Thyroid gland (tissue), 4 donors: ENCODE results near the gene CYBC1. TPM values are rescaled to one million over a fixed set of nuclear protein-coding genes. Genes with fewer than 3 reads are reported as not detected.

Experiments used
- DNase-seq, 2 donors: peaks; one replicate each; pipeline ENCODE4 v3.0.0-alpha.2; 2019
- H3K27ac ChIP-seq, 3 donors: fragments of 200-600 bp; sonication (generic); 1 replicate in 2 of 3; 2 replicates in 1 of 3; pipeline ENCODE4 v1.5.1; 2016 to 2019; ENCODE audit warnings: mild to moderate bottlenecking in 1 of 3, moderate library complexity in 1 of 3
- H3K27me3 ChIP-seq: fragments of 200-600 bp; sonication (generic); one replicate; pipeline ENCODE4 v1.5.1; 2019
- H3K36me3 ChIP-seq, 2 donors: fragments of 200-600 bp; sonication (generic); one replicate each; pipeline ENCODE4 v1.5.1; 2016 to 2019
- H3K4me1 ChIP-seq, 2 donors: fragments of 200-600 bp; sonication (generic); one replicate each; pipeline ENCODE4 v1.5.1; 2017 to 2019
- H3K4me3 ChIP-seq, 3 donors: fragments of 200-600 bp; sonication (generic); replicated peaks in 1 of 3; 1 replicate in 2 of 3; 2 replicates in 1 of 3; pipeline ENCODE4 v1.5.1; 2016; ENCODE audit warnings: mild to moderate bottlenecking in 1 of 3
- H3K9me3 ChIP-seq: fragments of 200-600 bp; sonication (generic); one replicate; pipeline ENCODE4 v1.5.1; 2017
- POLR2A ChIP-seq, 2 donors: fragments of 450-650 bp; IDR thresholded peaks; one replicate each; pipeline ENCODE4 v1.6.1; 2017; ENCODE audit warnings: antibody characterized with exemption in 2 of 2, mild to moderate bottlenecking in 2 of 2, moderate library complexity in 1 of 2
- WGBS, 2 donors: methylation state at CpG; one replicate each; pipeline ENCODE4 v1.1.5; 2017; 5-methylcytosine and 5-hydroxymethylcytosine counted together
- intact Hi-C: fragments of 100-400 bp; cut with DNase I; formaldehyde crosslinking; loops from one replicate; pipeline ENCODE4 v1.15.1; 2023
- total RNA-seq, 4 donors: library from RNA; depleted of rRNA; stranded (reverse); fragments of >200 nt; gene quantifications; one replicate each; pipeline ENCODE4 v1.2.3, GENCODE V29; 2016
- TF ChIP-seq, protein P1 (sequence below), 6 experiments: fragments of 200-600 bp in 3 of 6; fragments of 450-650 bp in 3 of 6; sonication (generic) in 3 of 6; IDR thresholded peaks; one replicate each; pipeline ENCODE4 v1.5.1; 2016 to 2019; ENCODE audit warnings: antibody characterized with exemption in 6 of 6, mild to moderate bottlenecking in 2 of 6, inconsistent platforms in 1 of 6, moderate library complexity in 1 of 6

The CYBC1 gene
- total RNA-seq, 4 donors from 2014 or later: 51.2 to 66.6 (median 53.6) TPM

DNA sequence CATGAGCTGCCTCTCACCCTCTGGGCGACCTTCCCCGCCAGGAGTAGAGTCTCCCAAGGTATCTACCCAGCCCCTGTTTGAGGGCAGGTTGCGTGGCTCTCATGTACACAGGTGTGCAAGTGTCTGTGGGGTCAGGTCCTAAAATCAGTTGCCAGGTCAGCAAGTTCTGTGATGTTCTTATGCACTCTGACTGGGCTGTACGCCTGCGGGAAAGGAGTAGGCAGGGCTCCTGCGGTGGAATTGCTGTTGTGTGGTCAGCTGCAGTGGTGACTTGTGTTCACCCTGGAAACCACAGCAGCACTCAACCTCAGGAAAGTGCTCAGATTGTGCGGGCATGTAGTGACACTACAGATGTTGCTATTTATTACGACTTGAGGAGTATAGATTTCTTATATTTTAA lies 27.4 kb upstream of the CYBC1 start:
- no peaks in the 10 kb centered on the region for H3K4me1 ChIP-seq
- H3K9me3 ChIP-seq: no peaks in the 10 kb centered on the region
- no peaks in the 10 kb centered on the region for H3K27me3 ChIP-seq
- WGBS, 2 donors: 92 to 94% methylated on average over 5 to 8 of the region's 8 CpGs
- no peak for DNase-seq
- no peak overlapping the region for H3K27ac ChIP-seq
- H3K4me3 ChIP-seq: no peak overlapping the region
- TF ChIP-seq POLR2A (IDR thresholded peaks at IDR 0.05): no peak
- TF ChIP-seq, protein P1, sequence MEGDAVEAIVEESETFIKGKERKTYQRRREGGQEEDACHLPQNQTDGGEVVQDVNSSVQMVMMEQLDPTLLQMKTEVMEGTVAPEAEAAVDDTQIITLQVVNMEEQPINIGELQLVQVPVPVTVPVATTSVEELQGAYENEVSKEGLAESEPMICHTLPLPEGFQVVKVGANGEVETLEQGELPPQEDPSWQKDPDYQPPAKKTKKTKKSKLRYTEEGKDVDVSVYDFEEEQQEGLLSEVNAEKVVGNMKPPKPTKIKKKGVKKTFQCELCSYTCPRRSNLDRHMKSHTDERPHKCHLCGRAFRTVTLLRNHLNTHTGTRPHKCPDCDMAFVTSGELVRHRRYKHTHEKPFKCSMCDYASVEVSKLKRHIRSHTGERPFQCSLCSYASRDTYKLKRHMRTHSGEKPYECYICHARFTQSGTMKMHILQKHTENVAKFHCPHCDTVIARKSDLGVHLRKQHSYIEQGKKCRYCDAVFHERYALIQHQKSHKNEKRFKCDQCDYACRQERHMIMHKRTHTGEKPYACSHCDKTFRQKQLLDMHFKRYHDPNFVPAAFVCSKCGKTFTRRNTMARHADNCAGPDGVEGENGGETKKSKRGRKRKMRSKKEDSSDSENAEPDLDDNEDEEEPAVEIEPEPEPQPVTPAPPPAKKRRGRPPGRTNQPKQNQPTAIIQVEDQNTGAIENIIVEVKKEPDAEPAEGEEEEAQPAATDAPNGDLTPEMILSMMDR (IDR thresholded peaks at IDR 0.05): no peak
- peaks cover 23 to 36% of the 10 kb centered on the region in 2 donors for H3K36me3 ChIP-seq
- intact Hi-C loops: no loop called here

DNA sequence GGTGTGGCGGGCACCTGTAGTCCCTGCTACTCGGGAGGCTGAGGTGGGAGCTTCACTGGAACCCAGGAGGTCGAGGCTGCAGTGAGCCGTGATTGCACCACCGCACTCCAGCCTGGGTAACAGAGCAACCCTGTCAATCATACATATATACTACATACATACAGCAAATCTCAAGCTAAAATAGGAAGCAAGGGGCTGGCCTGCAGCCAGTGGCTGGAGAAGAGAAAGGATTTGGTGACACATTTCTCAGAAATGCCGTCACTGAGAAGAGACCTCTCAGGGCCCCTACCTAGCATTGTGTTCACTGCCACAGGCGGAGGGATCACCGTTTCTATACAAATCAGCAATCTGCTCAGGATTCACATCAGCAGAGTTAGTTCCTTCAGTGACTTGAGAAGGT lies 24.9 kb upstream of the CYBC1 start:
- TF ChIP-seq, protein P1 (IDR thresholded peaks at IDR 0.05): no peak
- TF ChIP-seq POLR2A (IDR thresholded peaks at IDR 0.05): no peak
- H3K27me3 ChIP-seq: no peaks in the 10 kb centered on the region
- H3K27ac ChIP-seq: no peak overlapping the region
- no peak overlapping the region for H3K4me3 ChIP-seq
- H3K9me3 ChIP-seq: no peaks in the 10 kb centered on the region
- DNase-seq: no peak
- WGBS, 2 donors: 93 to 94% methylated on average over 8 of the region's 8 CpGs
- H3K36me3 ChIP-seq: peaks cover 26 to 33% of the 10 kb centered on the region in 2 donors
- H3K4me1 ChIP-seq: no peaks in the 10 kb centered on the region
- intact Hi-C loops: no loop called here

DNA sequence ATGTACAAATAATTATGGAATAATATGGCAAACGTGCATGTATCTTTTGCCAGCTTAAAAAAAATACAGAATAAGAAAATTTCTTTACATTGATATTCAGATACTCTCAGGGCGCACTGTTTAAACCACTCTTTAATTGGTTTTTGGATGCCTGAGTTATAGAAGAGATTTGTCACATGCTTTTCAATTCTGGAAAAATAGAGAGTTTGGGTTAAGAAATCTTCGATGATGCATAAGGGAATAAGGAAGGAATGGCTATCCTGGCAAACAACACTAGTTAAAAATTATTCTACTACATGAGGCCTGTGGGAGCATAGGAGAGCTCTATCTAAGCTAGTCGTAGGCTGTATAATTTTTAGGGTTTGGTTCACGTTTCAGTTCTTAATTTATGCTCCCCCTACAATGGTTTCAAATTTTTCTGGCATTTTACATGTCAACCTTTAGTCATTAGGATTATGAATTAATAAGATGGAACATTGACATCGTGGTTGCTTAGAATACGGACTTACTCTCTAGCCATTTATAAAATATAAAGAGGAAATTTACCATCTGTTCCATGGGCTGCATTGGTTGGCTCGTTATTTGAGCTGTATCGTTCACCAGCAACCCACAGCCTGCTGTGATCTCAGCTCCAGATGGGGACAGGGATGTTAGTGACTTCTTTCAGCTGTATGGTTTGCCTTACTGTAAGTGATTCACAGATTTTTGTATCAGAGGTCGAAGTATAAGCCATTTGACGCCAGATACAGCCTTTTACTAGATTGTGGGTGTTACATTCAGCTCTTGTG lies 23.9 kb upstream of the CYBC1 start:
- no peaks in the 10 kb centered on the region for H3K9me3 ChIP-seq
- intact Hi-C loops: no loop called here
- no peaks in the 10 kb centered on the region for H3K4me1 ChIP-seq
- no peak overlapping the region for H3K27ac ChIP-seq
- WGBS, 2 donors: 85 to 92% methylated on average over 11 of the region's 11 CpGs
- no peak overlapping the region for H3K4me3 ChIP-seq
- TF ChIP-seq, protein P1 (IDR thresholded peaks at IDR 0.05): no peak
- TF ChIP-seq POLR2A (IDR thresholded peaks at IDR 0.05): no peak
- no peak for DNase-seq
- H3K36me3 ChIP-seq: peaks cover 23 to 24% of the 10 kb centered on the region in 2 donors
- H3K27me3 ChIP-seq: no peaks in the 10 kb centered on the region

DNA sequence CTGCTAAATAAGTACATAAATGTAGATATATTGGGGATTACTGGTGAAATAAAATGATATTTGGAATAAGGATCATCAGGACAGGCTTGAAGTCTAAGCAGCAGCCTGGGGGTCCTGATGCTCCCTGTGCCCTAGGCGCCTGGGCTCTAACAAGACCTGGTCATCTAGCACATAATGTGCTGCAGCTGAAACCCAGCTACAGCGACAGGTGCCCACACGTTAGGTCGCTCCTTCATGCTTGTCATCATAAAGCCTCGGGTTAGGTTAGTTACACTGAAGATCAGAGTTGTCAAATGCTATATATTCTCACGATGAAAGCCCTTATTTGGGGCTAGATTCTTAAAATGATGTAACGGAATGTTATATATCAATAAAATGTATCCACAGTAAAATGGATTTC lies 19.5 kb upstream of the CYBC1 start:
- Histone ChIP-seq H3K4me3 (no peak overlapping the region), H3K27ac (no peak overlapping the region), H3K9me3 (no peaks in the 10 kb centered on the region), H3K27me3 (no peaks in the 10 kb centered on the region), H3K36me3 (peaks cover 36 to 42% of the 10 kb centered on the region in 2 donors), H3K4me1 (no peaks in the 10 kb centered on the region)
- 96 to 97% methylated on average over 7 of the region's 7 CpGs for WGBS, 2 donors
- no peak for DNase-seq
- intact Hi-C loops: no loop called here
- no peak for TF ChIP-seq POLR2A (IDR thresholded peaks at IDR 0.05)
- TF ChIP-seq, protein P1 (IDR thresholded peaks at IDR 0.05): no peak

DNA sequence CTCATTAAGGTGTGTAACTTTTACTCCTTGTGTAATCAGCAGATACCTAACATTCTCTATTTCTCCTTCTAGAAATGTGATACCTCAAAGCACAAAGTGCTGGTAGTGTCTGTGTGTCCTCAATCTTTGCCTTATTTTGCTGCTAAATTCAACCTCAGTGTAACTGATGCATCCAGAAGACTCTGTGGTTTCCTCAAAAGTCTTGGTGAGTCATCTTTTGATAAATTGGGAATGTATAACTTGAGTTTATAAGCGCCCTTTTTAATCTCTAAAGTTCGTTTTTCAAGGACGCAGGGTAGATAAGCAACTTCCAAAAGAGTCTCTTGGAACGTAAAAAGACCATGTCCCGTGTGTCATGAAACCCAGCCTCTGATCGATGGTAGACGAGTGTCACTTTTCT lies 18.1 kb upstream of the CYBC1 start:
- WGBS, 2 donors: 93 to 95% methylated on average over 7 of the region's 7 CpGs
- intact Hi-C loops: no loop called here
- Histone ChIP-seq H3K27ac (no peak overlapping the region), H3K9me3 (no peaks in the 10 kb centered on the region), H3K36me3 (peaks cover 49 to 50% of the 10 kb centered on the region in 2 donors), H3K4me1 (no peaks in the 10 kb centered on the region), H3K27me3 (no peaks in the 10 kb centered on the region), H3K4me3 (no peak overlapping the region)
- DNase-seq: no peak
- TF ChIP-seq, protein P1 (IDR thresholded peaks at IDR 0.05): no peak
- no peak for TF ChIP-seq POLR2A (IDR thresholded peaks at IDR 0.05)
